HepG2 (cell line): ENCODE measurements around the gene MEX3A. TPM values are rescaled to one million over a fixed set of nuclear protein-coding genes. Genes with fewer than 3 reads are reported as not detected.

Experiments used
- ATAC-seq: fragments of 200-7000 bp; cut with Tn5 transposase; 3 replicates; pipeline ENCODE4 v1.9.1; 2020; ENCODE audit warnings: mild to moderate bottlenecking, moderate library complexity
- BruUV-seq: library from RNA; stranded (reverse); fragments of 400-500 nt; replicated peaks from 2 replicates; lab custom pipeline; 2021; lab: Mats Ljungman, UMichigan
- CTCF ChIA-PET: fragments of 300-600 bp; formaldehyde crosslinking; extraction: SDS; loops from one replicate; lab custom pipeline; 2021; ENCODE audit warnings: low total read pairs, inconsistent platforms, low intra/inter-chr PET ratio; lab: Yijun Ruan, JAX
- POLR2A ChIA-PET: fragments of 350-600 bp; sonication (Branson Sonifier 250); formaldehyde crosslinking; loops from one replicate; lab custom pipeline; 2020; ENCODE audit warnings: antibody characterized with exemption, inconsistent platforms; lab: Yijun Ruan, JAX
- DNase-seq: peaks from one replicate; pipeline ENCODE4 v3.0.0-alpha.2; 2015; ENCODE audit warnings: low spot score
- FAIRE-seq: peaks from 3 replicates; lab custom pipeline; 2011; peaks lifted over from hg19 to GRCh38; lab: Jason Lieb, UNC
- H2AFZ ChIP-seq: one replicate; pipeline ENCODE4 v1.6.1; 2011; ENCODE audit warnings: low read length, inconsistent platforms
- H3K27ac ChIP-seq: fragments of 300-600 bp; 3 replicates; pipeline ENCODE4 v1.8.0; 2011; ENCODE audit warnings: mixed run types, mild to moderate bottlenecking, mixed read lengths, low read length, inconsistent platforms; ENCODE audit not compliant: insufficient read depth; ENCODE audit errors: extremely low read length
- H3K27me3 ChIP-seq, 2 experiments: fragments of 200-600 bp in 1 of 2; 2 replicates in 1 of 2; 3 replicates in 1 of 2; pipeline versions ENCODE4 v1.6.0 to v1.8.0; 2011; ENCODE audit warnings: low read length in 2 of 2, mild to moderate bottlenecking in 2 of 2, moderate library complexity in 2 of 2, inconsistent platforms in 1 of 2; ENCODE audit not compliant: insufficient read depth in 2 of 2, control insufficient read depth in 1 of 2
- H3K36me3 ChIP-seq, 2 experiments: fragments of 200-600 bp in 1 of 2; replicated peaks in 1 of 2; 2 replicates in 1 of 2; 3 replicates in 1 of 2; pipeline versions ENCODE4 v1.5.1 to v1.8.0; 2011; ENCODE audit warnings: low read length in 2 of 2, inconsistent platforms in 1 of 2; ENCODE audit not compliant: insufficient read depth in 2 of 2, control insufficient read depth in 1 of 2
- H3K4me1 ChIP-seq: 2 replicates; pipeline ENCODE4 v1.5.1; 2012; ENCODE audit warnings: low read length, inconsistent platforms; ENCODE audit not compliant: insufficient read depth
- H3K4me2 ChIP-seq: 2 replicates; pipeline ENCODE4 v1.6.0; 2011; ENCODE audit warnings: low read depth, low read length, inconsistent platforms
- H3K4me3 ChIP-seq, 3 experiments: fragments of 200-600 bp in 1 of 3; sonication (generic), shearing (Covaris generic) in 1 of 3; replicated peaks in 1 of 3; 2 replicates each; pipeline ENCODE4 v1.5.1; 2011 to 2016; ENCODE audit warnings: low read length in 3 of 3, inconsistent platforms in 2 of 3, low read depth in 2 of 3, mild to moderate bottlenecking in 2 of 3, control low read depth in 1 of 3, mixed read lengths in 1 of 3; ENCODE audit not compliant: insufficient read depth in 1 of 3
- H3K79me2 ChIP-seq: one replicate; pipeline ENCODE4 v1.6.1; 2011; ENCODE audit warnings: low read length, inconsistent platforms; ENCODE audit not compliant: insufficient read depth
- H3K9ac ChIP-seq: 2 replicates; pipeline ENCODE4 v1.6.0; 2011; ENCODE audit warnings: mild to moderate bottlenecking, low read depth, low read length, inconsistent platforms; ENCODE audit not compliant: insufficient read depth
- H3K9me3 ChIP-seq: 2 replicates; pipeline ENCODE4 v1.5.1; 2012; ENCODE audit warnings: mild to moderate bottlenecking, low read length
- H4K20me1 ChIP-seq: 2 replicates; pipeline ENCODE4 v1.6.0; 2011; ENCODE audit warnings: inconsistent platforms, mild to moderate bottlenecking, low read length, moderate library complexity; ENCODE audit not compliant: insufficient read depth
- ARNT2 ChIP-seq: sonication (generic); formaldehyde crosslinking; IDR thresholded peaks from 2 replicates; pipeline ENCODE4 v1.8.0; 2022; ENCODE audit warnings: mild to moderate bottlenecking, low read depth, missing genetic modification reagents, moderate library complexity
- BCL6 ChIP-seq: IDR thresholded peaks from 2 replicates; pipeline ENCODE4 v1.6.1; 2016; ENCODE audit warnings: missing genetic modification reagents, missing compliant biosample characterization
- BRCA1 ChIP-seq: sonication (generic); formaldehyde crosslinking; IDR thresholded peaks from 2 replicates; pipeline ENCODE4 v1.4.0; 2020; ENCODE audit warnings: missing genetic modification reagents
- ETV5 ChIP-seq: IDR thresholded peaks from 2 replicates; pipeline ENCODE4 v1.6.1; 2018; ENCODE audit warnings: missing biosample characterization, missing genetic modification reagents, inconsistent platforms, borderline replicate concordance
- FOXA3 ChIP-seq: IDR thresholded peaks from 2 replicates; pipeline ENCODE4 v1.6.1; 2016; ENCODE audit warnings: missing genetic modification reagents, missing compliant biosample characterization
- HOMEZ ChIP-seq: IDR thresholded peaks from 2 replicates; pipeline ENCODE4 v1.6.1; 2016; ENCODE audit warnings: low read depth
- HOXA3 ChIP-seq: sonication (generic); formaldehyde crosslinking; IDR thresholded peaks from 2 replicates; pipeline ENCODE4 v1.5.0; 2020; ENCODE audit warnings: missing genetic modification reagents
- IRF2 ChIP-seq: IDR thresholded peaks from 2 replicates; pipeline ENCODE4 v1.6.1; 2018; ENCODE audit warnings: missing genetic modification reagents, missing compliant biosample characterization
- KDM2A ChIP-seq: sonication (generic); formaldehyde crosslinking; IDR thresholded peaks from 2 replicates; pipeline ENCODE4 v1.4.0; 2020; ENCODE audit warnings: low read depth, missing genetic modification reagents, borderline replicate concordance
- MAX ChIP-seq: IDR thresholded peaks from 2 replicates; pipeline ENCODE4 v1.6.1; 2012; ENCODE audit warnings: inconsistent platforms
- NR2C2 ChIP-seq: sonication (generic); formaldehyde crosslinking; IDR thresholded peaks from 2 replicates; pipeline ENCODE4 v1.4.0; 2020; ENCODE audit warnings: missing genetic modification reagents, mild to moderate bottlenecking, moderate library complexity, borderline replicate concordance
- NR2F6 ChIP-seq, 2 experiments: IDR thresholded peaks; 2 replicates each; pipeline ENCODE4 v1.6.1; 2016; ENCODE audit warnings: antibody characterized with exemption in 1 of 2, mild to moderate bottlenecking in 1 of 2
- PBX3 ChIP-seq: sonication (generic); formaldehyde crosslinking; IDR thresholded peaks from 2 replicates; pipeline ENCODE4 v1.8.1; 2023; ENCODE audit warnings: missing genetic modification reagents, inconsistent platforms, borderline replicate concordance
- RAD21 ChIP-seq: fragments of 450-650 bp; formaldehyde crosslinking; IDR thresholded peaks from 2 replicates; pipeline ENCODE4 v1.5.0; 2020; ENCODE audit warnings: mild to moderate bottlenecking
- RXRA ChIP-seq: sonication (generic); formaldehyde crosslinking; IDR thresholded peaks from 2 replicates; pipeline ENCODE4 v1.5.1; 2020; ENCODE audit warnings: missing genetic modification reagents
- RXRB ChIP-seq: IDR thresholded peaks from 2 replicates; pipeline ENCODE4 v1.6.1; 2016; ENCODE audit warnings: borderline replicate concordance, missing genetic modification reagents, missing compliant biosample characterization
- SAP130 ChIP-seq: IDR thresholded peaks from 2 replicates; pipeline ENCODE4 v1.6.1; 2016; ENCODE audit warnings: low read depth
- ZNF205 ChIP-seq: IDR thresholded peaks from 2 replicates; pipeline ENCODE4 v1.6.1; 2018; ENCODE audit warnings: missing biosample characterization, missing genetic modification reagents
- ZNF274 ChIP-seq: sonication (generic); formaldehyde crosslinking; IDR thresholded peaks from 2 replicates; pipeline ENCODE4 v1.5.1; 2020; ENCODE audit warnings: mild to moderate bottlenecking, missing genetic modification reagents
- ZNF331 ChIP-seq: sonication (generic); formaldehyde crosslinking; IDR thresholded peaks from 2 replicates; pipeline ENCODE4 v1.4.0; 2020; ENCODE audit warnings: missing genetic modification reagents
- ZNF382 ChIP-seq: sonication (generic); formaldehyde crosslinking; IDR thresholded peaks from 2 replicates; pipeline ENCODE4 v1.5.0; 2020; ENCODE audit warnings: missing genetic modification reagents, mild to moderate bottlenecking, borderline replicate concordance
- ZNF431 ChIP-seq: sonication (generic); formaldehyde crosslinking; IDR thresholded peaks from 2 replicates; pipeline ENCODE4 v1.9.0; 2022; ENCODE audit warnings: missing genetic modification reagents, low read depth, mild to moderate bottlenecking, borderline replicate concordance
- ZNF576 ChIP-seq: sonication (generic); formaldehyde crosslinking; IDR thresholded peaks from 2 replicates; pipeline ENCODE4 v1.4.0; 2020; ENCODE audit warnings: mild to moderate bottlenecking, missing genetic modification reagents
- ZNF768 ChIP-seq: sonication (generic); formaldehyde crosslinking; IDR thresholded peaks from 2 replicates; pipeline ENCODE4 v1.4.0; 2020; ENCODE audit warnings: missing genetic modification reagents
- WGBS: methylation state at CpG from one replicate; pipeline ENCODE4 v1.1.6; 2017; ENCODE audit warnings: low lambda C conversion rate; 5-methylcytosine and 5-hydroxymethylcytosine counted together
- in situ Hi-C: cut with HindIII; loops from 2 replicates; pipeline ENCODE4 v1.10.0; 2017; ENCODE audit warnings: low pct_unique_long_range_greater_than_20kb; ENCODE audit not compliant: extremely low pct_ligation_motif_present
- intact Hi-C: fragments of 100-400 bp; cut with micrococcal nuclease; formaldehyde crosslinking; loops from one replicate; pipeline ENCODE4 v1.10.0; 2022; ENCODE audit not compliant: unreplicated experiment
- polyA plus RNA-seq, 8 experiments: library from polyadenylated mRNA; depleted of rRNA in 3 of 8; stranded (reverse) in 7 of 8; unstranded in 1 of 8; fragments of >200 nt; fragmentation: Illumina TruSeq in 4 of 8; extraction: Trizol in 4 of 8; gene quantifications; 2 replicates each; pipeline versions ENCODE4 v1.2.1 to v1.2.3, GENCODE V29; 2011 to 2016; ENCODE audit warnings: low read depth in 4 of 8, missing spikeins in 1 of 8, mixed read lengths in 1 of 8; ENCODE audit not compliant: insufficient read depth in 1 of 8
- total RNA-seq, 5 experiments: library from RNA; depleted of rRNA; stranded (reverse); fragments of >200 nt; fragmentation: Illumina TruSeq; extraction: Trizol; gene quantifications; 2 replicates each; pipeline ENCODE4 v1.2.3, GENCODE V29; 2016; ENCODE audit warnings: low read depth in 1 of 5

The MEX3A gene
- total and polyA plus RNA-seq, 2 of the 13 experiments (the other 11 are each of a cell fraction or from before 2014, with no cell fraction given): 7.6 to 9.1 TPM

DNA sequence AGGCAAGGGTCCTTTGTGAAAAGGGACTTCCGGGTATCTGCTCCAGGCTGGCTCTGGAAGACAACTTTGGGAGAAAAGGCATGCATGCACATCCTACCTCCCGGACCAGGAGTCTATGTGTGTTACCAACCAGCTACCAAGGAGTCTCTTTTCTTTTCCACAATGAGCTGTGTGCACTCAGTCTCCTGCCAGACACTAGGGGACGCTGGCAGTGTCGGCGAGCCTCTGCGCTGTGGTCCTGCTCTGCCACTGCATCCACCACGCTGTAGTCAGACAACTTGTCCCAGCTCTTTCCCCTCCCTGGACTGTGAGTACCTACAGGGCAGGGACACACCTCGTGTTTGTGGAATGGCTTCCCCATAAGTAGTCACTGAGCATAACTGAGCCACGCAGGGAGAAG, 56.4 kb downstream of the MEX3A start:
- H3K79me2 ChIP-seq: no peaks in the 10 kb centered on the region
- ChIA-PET POLR2A (interaction anchor here (1.0 kb wide), 1 partner anchor 40 kb away, joined by 3 read pairs; no protein-coding TSS in a partner anchor), CTCF (interaction anchor here (1.7 kb wide), 1 partner anchor 40 kb away, joined by 11 read pairs; no protein-coding TSS in a partner anchor)
- peaks cover 28% of the 10 kb centered on the region for H3K4me1 ChIP-seq
- intact Hi-C loops (no loop called here), in situ Hi-C loops (no loop called here)
- H3K4me3 ChIP-seq: no peak overlapping the region
- DNase-seq (peak; percentile 62), FAIRE-seq (peak; percentile 69), ATAC-seq (peak; percentile 98)
- H3K9me3 ChIP-seq: no peaks in the 10 kb centered on the region
- no TSS peak for BruUV-seq
- H3K27ac ChIP-seq: no peak overlapping the region
- H4K20me1 ChIP-seq: no peaks in the 10 kb centered on the region
- H3K36me3 ChIP-seq: no peaks in the 10 kb centered on the region
- H2AFZ ChIP-seq: peak overlapping the region; percentile 88
- H3K4me2 ChIP-seq: peak overlapping the region; percentile 51
- WGBS: 13% methylated on average over 9 of the region's 9 CpGs
- H3K27me3 ChIP-seq: no peaks in the 10 kb centered on the region
- H3K9ac ChIP-seq: no peak overlapping the region
- TF ChIP-seq PBX3: no peak
- 0 out of 2 replicates have a peak, but pooled peaks have one; percentile 33 for TF ChIP-seq BRCA1
- TF ChIP-seq MAX: peak; percentile 14; the same call in 1 of the 2 replicates
- TF ChIP-seq ZNF768 (CRISPR knock-in tag): peak; percentile 27; the same call in 1 of the 2 replicates
- TF ChIP-seq ZNF205 (CRISPR knock-in tag): peak; percentile 42; the same call in 1 of the 2 replicates
- TF ChIP-seq RXRB (CRISPR knock-in tag): 0 out of 2 replicates have a peak, but pooled peaks have one; percentile 22
- TF ChIP-seq IRF2 (CRISPR knock-in tag): 0 out of 2 replicates have a peak, but pooled peaks have one; percentile 38
- 0 out of 2 replicates have a peak, but pooled peaks have one; percentile 17 for TF ChIP-seq FOXA3 (CRISPR knock-in tag)
- peak; percentile 69; the same call in 1 of the 2 replicates for TF ChIP-seq KDM2A (CRISPR knock-in tag)
- TF ChIP-seq ZNF576 (CRISPR knock-in tag): no peak
- TF ChIP-seq RAD21 (CRISPR knock-in tag): peak; percentile 67; the same call in 1 of the 2 replicates
- peak; percentile 21; the same call in 1 of the 2 replicates for TF ChIP-seq HOXA3
- TF ChIP-seq ARNT2 (CRISPR knock-in tag): 0 out of 2 replicates have a peak, but pooled peaks have one; percentile 31
- no peak for TF ChIP-seq NR2F6 (IDR thresholded peaks at IDR 0.05)
- peak; percentile 17; the same call in 1 of the 2 replicates for TF ChIP-seq NR2F6 (CRISPR knock-in tag; IDR thresholded peaks at IDR 0.05)
- TF ChIP-seq ZNF274 (CRISPR knock-in tag): no peak
- no peak for TF ChIP-seq ZNF382
- TF ChIP-seq ZNF331: peak; percentile 37; the same call in 1 of the 2 replicates
- no peak for TF ChIP-seq NR2C2
- peak; percentile 55; the same call in 1 of the 2 replicates for TF ChIP-seq SAP130 (CRISPR knock-in tag)
- no peak for TF ChIP-seq ETV5 (CRISPR knock-in tag)
- TF ChIP-seq ZNF431 (CRISPR knock-in tag): no peak
- TF ChIP-seq BCL6 (CRISPR knock-in tag): 0 out of 2 replicates have a peak, but pooled peaks have one; percentile 11
- TF ChIP-seq RXRA (CRISPR knock-in tag): peak; percentile 21; the same call in 1 of the 2 replicates
- TF ChIP-seq HOMEZ: no peak
